H9 (cell line): ENCODE data around the gene FHOD3. TPM values are rescaled to one million over a fixed set of nuclear protein-coding genes. Genes with fewer than 3 reads are reported as not detected.
A peak's percentile ranks its signal among the peaks of the same experiment; 100 is the strongest.

ENCODE experiments used
- DNase-seq: peaks from one replicate; pipeline ENCODE4 v3.0.0-alpha.2; 2017
- H2AFZ ChIP-seq: one replicate; pipeline ENCODE4 v1.6.1; 2013; ENCODE audit warnings: mild to moderate bottlenecking, low read length, control low read depth, moderate library complexity
- H2AK5ac ChIP-seq: 2 replicates; pipeline ENCODE4 v1.6.1; 2013; ENCODE audit warnings: low read length, control low read depth, mixed read lengths; ENCODE audit not compliant: insufficient read length
- H2BK120ac ChIP-seq: one replicate; pipeline ENCODE4 v1.6.1; 2013; ENCODE audit warnings: low read depth, mild to moderate bottlenecking, low read length, control low read depth, inconsistent platforms; ENCODE audit not compliant: poor library complexity, severe bottlenecking
- H2BK12ac ChIP-seq: 2 replicates; pipeline ENCODE4 v1.6.1; 2013; ENCODE audit warnings: low read length, control low read depth, mixed read lengths, low read depth; ENCODE audit not compliant: insufficient read length
- H2BK15ac ChIP-seq: 2 replicates; pipeline ENCODE4 v1.6.1; 2013; ENCODE audit warnings: low read depth, low read length, control low read depth
- H2BK20ac ChIP-seq: one replicate; pipeline ENCODE4 v1.6.1; 2013; ENCODE audit warnings: low read depth, mild to moderate bottlenecking, low read length, control low read depth, inconsistent platforms; ENCODE audit not compliant: poor library complexity, severe bottlenecking
- H2BK5ac ChIP-seq: 2 replicates; pipeline ENCODE4 v1.6.1; 2013; ENCODE audit warnings: low read length, control low read depth, mixed read lengths; ENCODE audit not compliant: insufficient read length
- H3K14ac ChIP-seq: 2 replicates; pipeline ENCODE4 v1.6.1; 2013; ENCODE audit warnings: low read length, control low read depth; ENCODE audit not compliant: insufficient read depth
- H3K18ac ChIP-seq: 2 replicates; pipeline ENCODE4 v1.6.1; 2013; ENCODE audit warnings: low read depth, mild to moderate bottlenecking, mixed read lengths, low read length, control low read depth; ENCODE audit not compliant: insufficient read length
- H3K23ac ChIP-seq: 2 replicates; pipeline ENCODE4 v1.6.1; 2013; ENCODE audit warnings: low read length, control low read depth, mixed read lengths, low read depth; ENCODE audit not compliant: insufficient read length
- H3K23me2 ChIP-seq: 2 replicates; pipeline ENCODE4 v1.6.1; 2013; ENCODE audit warnings: low read depth, mild to moderate bottlenecking, mixed read lengths, low read length, control low read depth; ENCODE audit not compliant: insufficient read length, poor library complexity, severe bottlenecking
- H3K27ac ChIP-seq: 2 replicates; pipeline ENCODE4 v1.5.1; 2013; ENCODE audit warnings: low read length, control low read depth, mixed read lengths, low read depth; ENCODE audit not compliant: insufficient read length
- H3K27me3 ChIP-seq: 2 replicates; pipeline ENCODE4 v1.6.1; 2013; ENCODE audit warnings: low read length, control low read depth, inconsistent platforms; ENCODE audit not compliant: insufficient read depth
- H3K4ac ChIP-seq: 2 replicates; pipeline ENCODE4 v1.6.1; 2013; ENCODE audit warnings: low read depth, mild to moderate bottlenecking, control low read depth, inconsistent platforms, low read length, moderate library complexity
- H3K4me1 ChIP-seq: 2 replicates; pipeline ENCODE4 v1.6.1; 2013; ENCODE audit warnings: low read length, control low read depth, inconsistent platforms; ENCODE audit not compliant: insufficient read depth
- H3K4me2 ChIP-seq: 2 replicates; pipeline ENCODE4 v1.6.1; 2013; ENCODE audit warnings: low read length, control low read depth, mixed read lengths; ENCODE audit not compliant: insufficient read length, insufficient read depth
- H3K56ac ChIP-seq: 2 replicates; pipeline ENCODE4 v1.6.1; 2013; ENCODE audit warnings: low read depth, mild to moderate bottlenecking, mixed read lengths, low read length, control low read depth; ENCODE audit not compliant: insufficient read length
- H3K79me1 ChIP-seq: 2 replicates; pipeline ENCODE4 v1.6.1; 2013; ENCODE audit warnings: low read depth, mild to moderate bottlenecking, moderate library complexity, low read length, control low read depth, inconsistent platforms; ENCODE audit not compliant: insufficient read depth, poor library complexity, severe bottlenecking
- H3K79me2 ChIP-seq: 2 replicates; pipeline ENCODE4 v1.6.1; 2013; ENCODE audit warnings: low read length, control low read depth, inconsistent platforms; ENCODE audit not compliant: insufficient read depth
- H3K9ac ChIP-seq: 2 replicates; pipeline ENCODE4 v1.6.1; 2013; ENCODE audit warnings: low read length, control low read depth, mixed read lengths; ENCODE audit not compliant: insufficient read length; ENCODE audit errors: extremely low read depth
- H3K9me3 ChIP-seq: one replicate; pipeline ENCODE4 v1.6.1; 2013; ENCODE audit warnings: low read depth, low read length, inconsistent platforms; ENCODE audit not compliant: control insufficient read depth
- H3T11ph ChIP-seq: one replicate; pipeline ENCODE4 v1.6.1; 2013; ENCODE audit warnings: mild to moderate bottlenecking, low read length, control low read depth, inconsistent platforms
- H4K20me1 ChIP-seq: one replicate; pipeline ENCODE4 v1.6.1; 2013; ENCODE audit not compliant: control insufficient read depth, insufficient read length, insufficient read depth
- H4K5ac ChIP-seq: 2 replicates; pipeline ENCODE4 v1.6.1; 2013; ENCODE audit warnings: low read depth, mild to moderate bottlenecking, mixed read lengths, low read length, control low read depth; ENCODE audit not compliant: insufficient read length
- H4K8ac ChIP-seq: replicated peaks from 2 replicates; pipeline ENCODE4 v1.6.1; 2013; ENCODE audit warnings: low read length, control low read depth, mixed read lengths, low read depth; ENCODE audit not compliant: insufficient read length
- H4K91ac ChIP-seq: 2 replicates; pipeline ENCODE4 v1.6.1; 2013; ENCODE audit warnings: low read depth, mild to moderate bottlenecking, moderate library complexity, mixed read lengths, low read length, control low read depth; ENCODE audit not compliant: insufficient read length
- H3K27ac Mint-ChIP-seq, 3 experiments: 2 replicates in 2 of 3; 3 replicates in 1 of 3; pipeline ENCODE4 v1.8.0; 2020 to 2021; ENCODE audit warnings: mixed read lengths in 3 of 3, mild to moderate bottlenecking in 1 of 3, moderate library complexity in 1 of 3
- H3K27me3 Mint-ChIP-seq: 2 replicates; pipeline ENCODE4 v1.8.0; 2021; ENCODE audit warnings: low read depth, mild to moderate bottlenecking, moderate library complexity, mixed read lengths
- H3K36me3 Mint-ChIP-seq, 3 experiments: 2 replicates in 2 of 3; 3 replicates in 1 of 3; pipeline ENCODE4 v1.8.0; 2020 to 2021; ENCODE audit warnings: low read depth in 3 of 3, mixed read lengths in 3 of 3; ENCODE audit not compliant: insufficient read depth in 1 of 3
- H3K4me1 Mint-ChIP-seq, 2 experiments: 2 replicates each; pipeline ENCODE4 v1.8.0; 2020; ENCODE audit warnings: mixed read lengths in 2 of 2
- H3K4me3 Mint-ChIP-seq, 2 experiments: 2 replicates in 1 of 2; 3 replicates in 1 of 2; pipeline ENCODE4 v1.8.0; 2020 to 2021; ENCODE audit warnings: mild to moderate bottlenecking in 2 of 2, mixed read lengths in 2 of 2, moderate library complexity in 1 of 2
- H3K9me3 Mint-ChIP-seq, 2 experiments: 2 replicates in 1 of 2; 3 replicates in 1 of 2; pipeline ENCODE4 v1.8.0; 2020; ENCODE audit warnings: mild to moderate bottlenecking in 2 of 2, mixed read lengths in 2 of 2, moderate library complexity in 1 of 2
- WGBS: extraction: QIAGEN DNeasy Blood & Tissue Kit; methylation state at CpG from one replicate; pipeline ENCODE4 v1.1.7; 2013; ENCODE audit warnings: missing lambda C conversion rate, low lambda C conversion rate, mixed read lengths; ENCODE audit not compliant: insufficient read length; ENCODE audit errors: extremely low coverage; 5-methylcytosine and 5-hydroxymethylcytosine counted together
- total RNA-seq: library from RNA; stranded (reverse); gene quantifications from 2 replicates; pipeline ENCODE4 v1.2.1, GENCODE V29; 2021
- TF ChIP-seq, protein P1 (sequence below): fragments of 200-600 bp; sonication (generic); conservative IDR thresholded peaks from 3 replicates; pipeline ENCODE4 v1.8.0; 2021; ENCODE audit warnings: antibody characterized with exemption, mild to moderate bottlenecking

The FHOD3 gene
- total RNA-seq, 1 experiment from 2014 or later = 8.0 TPM

GRCh38 chr18:36388310-36388709, 90.8 kb downstream of the FHOD3 start:
- H2BK15ac ChIP-seq = no peak overlapping the region
- H4K5ac ChIP-seq = no peak overlapping the region
- H3K56ac ChIP-seq = no peak overlapping the region
- Mint-ChIP-seq H3K4me3 (no peak overlapping the region), H3K27ac (peak overlapping the region in 2 of 3 experiments; percentile 60 to 81; a peak in 2 of 7 replicates), H3K27me3 (no peaks in the 10 kb centered on the region; the same call in none of the 2 replicates), H3K36me3 (peaks cover 0 to 5% (median 0%) of the 10 kb centered on the region in 3 experiments; a peak in 2 of 7 replicates), H3K4me1 (peaks cover 11 to 20% of the 10 kb centered on the region in 2 experiments), H3K9me3 (no peaks in the 10 kb centered on the region)
- no peaks in the 10 kb centered on the region for H4K20me1 ChIP-seq
- H2BK12ac ChIP-seq = no peak overlapping the region
- H3K14ac ChIP-seq = no peak overlapping the region; the same call in 1 of the 2 replicates
- H3K4me1 ChIP-seq = no peaks in the 10 kb centered on the region
- no peak overlapping the region for H4K8ac ChIP-seq
- no peaks in the 10 kb centered on the region for H3K9me3 ChIP-seq
- no peak overlapping the region for H3K18ac ChIP-seq
- H3T11ph ChIP-seq = no peak overlapping the region
- H2BK5ac ChIP-seq = no peak overlapping the region
- no peak overlapping the region for H2AFZ ChIP-seq
- TF ChIP-seq, protein P1, sequence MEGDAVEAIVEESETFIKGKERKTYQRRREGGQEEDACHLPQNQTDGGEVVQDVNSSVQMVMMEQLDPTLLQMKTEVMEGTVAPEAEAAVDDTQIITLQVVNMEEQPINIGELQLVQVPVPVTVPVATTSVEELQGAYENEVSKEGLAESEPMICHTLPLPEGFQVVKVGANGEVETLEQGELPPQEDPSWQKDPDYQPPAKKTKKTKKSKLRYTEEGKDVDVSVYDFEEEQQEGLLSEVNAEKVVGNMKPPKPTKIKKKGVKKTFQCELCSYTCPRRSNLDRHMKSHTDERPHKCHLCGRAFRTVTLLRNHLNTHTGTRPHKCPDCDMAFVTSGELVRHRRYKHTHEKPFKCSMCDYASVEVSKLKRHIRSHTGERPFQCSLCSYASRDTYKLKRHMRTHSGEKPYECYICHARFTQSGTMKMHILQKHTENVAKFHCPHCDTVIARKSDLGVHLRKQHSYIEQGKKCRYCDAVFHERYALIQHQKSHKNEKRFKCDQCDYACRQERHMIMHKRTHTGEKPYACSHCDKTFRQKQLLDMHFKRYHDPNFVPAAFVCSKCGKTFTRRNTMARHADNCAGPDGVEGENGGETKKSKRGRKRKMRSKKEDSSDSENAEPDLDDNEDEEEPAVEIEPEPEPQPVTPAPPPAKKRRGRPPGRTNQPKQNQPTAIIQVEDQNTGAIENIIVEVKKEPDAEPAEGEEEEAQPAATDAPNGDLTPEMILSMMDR = no peak
- no peak overlapping the region for H2AK5ac ChIP-seq
- no peak overlapping the region for H3K27ac ChIP-seq
- no peak overlapping the region for H3K9ac ChIP-seq
- no peak overlapping the region for H3K4ac ChIP-seq
- no peak overlapping the region for H3K4me2 ChIP-seq
- no peak for DNase-seq
- no peaks in the 10 kb centered on the region for H3K27me3 ChIP-seq
- H3K23ac ChIP-seq = no peak overlapping the region
- H3K79me2 ChIP-seq = no peaks in the 10 kb centered on the region
- no peaks in the 10 kb centered on the region for H3K23me2 ChIP-seq
- no peak overlapping the region for H2BK120ac ChIP-seq
- no peak overlapping the region for H4K91ac ChIP-seq
- H3K79me1 ChIP-seq = no peaks in the 10 kb centered on the region
- no peak overlapping the region for H2BK20ac ChIP-seq
- WGBS = no CpG with 5 or more reads among the region's 4 CpGs
